ENCODE data around the gene TRRAP. TPM values are rescaled to one million over a fixed set of nuclear protein-coding genes. Genes with fewer than 3 reads are reported as not detected.
"Not testable (repeated sequence)": the region's sequence is repeated elsewhere in the genome, so short reads cannot be mapped to it uniquely, and the experiment has no call there.

Gene TRRAP
- total RNA-seq, 4 donors from 2014 or later, result 12.1 to 25.6 (median 16.7) TPM

GRCh38 chr7:99039384-99039891 lies 161.1 kb downstream of the TRRAP start:
- no peak for TF ChIP-seq CTCF (IDR thresholded peaks at IDR 0.05)
- Histone ChIP-seq H3K4me3 (no peak overlapping the region), H3K9me3 (no peaks in the 10 kb centered on the region), H3K4me1 (peaks cover 0 to 27% (median 3%) of the 10 kb centered on the region in 3 donors), H3K27me3 (no peaks in the 10 kb centered on the region), H3K27ac (no peak overlapping the region), H3K36me3 (peaks cover 17 to 100% (median 60%) of the 10 kb centered on the region in 3 donors)
- WGBS, 2 donors, result 71 to 82% methylated on average over 5 of the region's 8 CpGs
- intact Hi-C loops (cut with DNase I), result no loop called here
- no peak for DNase-seq

GRCh38 chr7:99040104-99040958 lies 162.0 kb downstream of the TRRAP start:
- no peak overlapping the region for H3K4me3 ChIP-seq
- DNase-seq, result no peak
- peak in 5 of 6 experiments; percentile 60 to 87 (median 82) for TF ChIP-seq CTCF (IDR thresholded peaks at IDR 0.05)
- no peak for TF ChIP-seq POLR2A (IDR thresholded peaks at IDR 0.05)
- intact Hi-C loops (cut with DNase I), result loop anchor here (2.0 to 10.0 kb wide), 2 partner anchors 104 to 272 kb away; partner anchors contain the start of gene SMURF1
- peak overlapping the region; percentile 47 to 78 (median 72) for H3K27ac ChIP-seq
- whole genome bisulfite sequencing, 2 donors, result 70 to 71% methylated on average over 29 to 30 of the region's 31 CpGs
- H3K9me3 ChIP-seq, result no peaks in the 10 kb centered on the region
- H3K4me1 ChIP-seq, result peaks cover 0 to 27% (median 3%) of the 10 kb centered on the region in 3 donors
- H3K36me3 ChIP-seq, result peaks cover 17 to 100% (median 54%) of the 10 kb centered on the region in 3 donors
- no peaks in the 10 kb centered on the region for H3K27me3 ChIP-seq

GRCh38 chr7:99041526-99041925 lies 163.2 kb downstream of the TRRAP start:
- no peaks in the 10 kb centered on the region for H3K27me3 ChIP-seq
- H3K9me3 ChIP-seq, result no peaks in the 10 kb centered on the region
- peaks cover 17 to 100% (median 57%) of the 10 kb centered on the region in 3 donors for H3K36me3 ChIP-seq
- H3K27ac ChIP-seq, result peak overlapping the region in 2 of 4 donors; percentile 75 to 78
- intact Hi-C loops (cut with DNase I), result loop anchor here (2.0 to 10.0 kb wide), 2 partner anchors 103 to 271 kb away; partner anchors contain the start of gene SMURF1
- 75 to 88% methylated on average over 11 of the region's 11 CpGs for WGBS, 2 donors
- H3K4me1 ChIP-seq, result peaks cover 0 to 27% (median 3%) of the 10 kb centered on the region in 3 donors
- H3K4me3 ChIP-seq, result no peak overlapping the region
- TF ChIP-seq POLR2A (IDR thresholded peaks at IDR 0.05) (no peak), CTCF (IDR thresholded peaks at IDR 0.05) (no peak)
- DNase-seq, result no peak

- Histone ChIP-seq H3K27me3 (no peaks in the 10 kb centered on the region), H3K4me1 (peaks cover 0 to 27% (median 3%) of the 10 kb centered on the region in 3 donors), H3K9me3 (no peaks in the 10 kb centered on the region), H3K27ac (peak overlapping the region in 1 of 4 donors; percentile 3), H3K4me3 (no peak overlapping the region), H3K36me3 (peaks cover 17 to 100% (median 57%) of the 10 kb centered on the region in 3 donors)
- DNase-seq, result no peak
- WGBS, 2 donors, result 77 to 82% methylated on average over 5 of the region's 5 CpGs
- TF ChIP-seq POLR2A (IDR thresholded peaks at IDR 0.05) (no peak), CTCF (IDR thresholded peaks at IDR 0.05) (no peak)
- intact Hi-C loops (cut with DNase I), result loop anchor here (10.0 kb wide), 1 partner anchor 102 kb away; the partner anchor contains the start of gene SMURF1
Observed at GRCh38 chr7:99042957-99043356, 164.6 kb downstream of the TRRAP start.

GRCh38 chr7:99044858-99045257 lies 166.5 kb downstream of the TRRAP start:
- H3K27ac ChIP-seq, H3K4me3 ChIP-seq, H3K27me3 ChIP-seq, DNase-seq, H3K9me3 ChIP-seq: not testable (repeated sequence)
- 92% methylated on average over 3 of the region's 3 CpGs for WGBS, 2 donors
- intact Hi-C loops (cut with DNase I), result loop anchor here (10.0 kb wide), 1 partner anchor 100 kb away; the partner anchor contains the start of gene SMURF1
- Histone ChIP-seq H3K4me1 (peaks cover 0 to 27% (median 3%) of the 10 kb centered on the region in 3 donors), H3K36me3 (peaks cover 9 to 100% (median 51%) of the 10 kb centered on the region in 3 donors)

GRCh38 chr7:99046262-99046661 lies 167.9 kb downstream of the TRRAP start:
- Histone ChIP-seq H3K4me1 (peaks cover 0 to 13% (median 0%) of the 10 kb centered on the region in 3 donors), H3K36me3 (peaks cover 7 to 100% (median 60%) of the 10 kb centered on the region in 3 donors)
- 82 to 89% methylated on average over 10 to 13 of the region's 14 CpGs for WGBS, 2 donors
- intact Hi-C loops (cut with DNase I), result loop anchor here (10.0 kb wide), 1 partner anchor 99 kb away; the partner anchor contains the start of gene SMURF1
- H3K27ac ChIP-seq, H3K4me3 ChIP-seq, H3K9me3 ChIP-seq, DNase-seq, H3K27me3 ChIP-seq: not testable (repeated sequence)

Data from esophagus squamous epithelium (tissue), 5 donors.